Fibroblast of pulmonary artery (primary cell): Measurements from ENCODE around the gene MYL12B.

Experiments
- DNase-seq: peaks from one replicate; pipeline ENCODE4 v3.0.0-alpha.2; 2010; ENCODE audit warnings: low read depth
- H3K4me3 ChIP-seq: replicated peaks from 2 replicates; pipeline ENCODE4 v1.5.1; 2011; ENCODE audit warnings: low read depth, mild to moderate bottlenecking, control low read depth, low read length, moderate library complexity
- CTCF ChIP-seq: IDR thresholded peaks from 2 replicates; pipeline ENCODE4 v1.5.1; 2011; ENCODE audit warnings: mild to moderate bottlenecking, control low read depth, low read length, inconsistent platforms; ENCODE audit errors: missing control alignments

Gene MYL12B

GRCh38 chr18:3247240-3248061 is 14.5 kb upstream of the MYL12B start, which contains the start of gene MYL12A:
MYL12A (plus strand) TSS chr18:3247801; CDS start chr18:3253248, 5,447 bp downstream.
- DNase-seq = peak; percentile 99
- H3K4me3 ChIP-seq = peak within 1 kb of the TSS; percentile 91
- no peak for TF ChIP-seq CTCF

DNA sequence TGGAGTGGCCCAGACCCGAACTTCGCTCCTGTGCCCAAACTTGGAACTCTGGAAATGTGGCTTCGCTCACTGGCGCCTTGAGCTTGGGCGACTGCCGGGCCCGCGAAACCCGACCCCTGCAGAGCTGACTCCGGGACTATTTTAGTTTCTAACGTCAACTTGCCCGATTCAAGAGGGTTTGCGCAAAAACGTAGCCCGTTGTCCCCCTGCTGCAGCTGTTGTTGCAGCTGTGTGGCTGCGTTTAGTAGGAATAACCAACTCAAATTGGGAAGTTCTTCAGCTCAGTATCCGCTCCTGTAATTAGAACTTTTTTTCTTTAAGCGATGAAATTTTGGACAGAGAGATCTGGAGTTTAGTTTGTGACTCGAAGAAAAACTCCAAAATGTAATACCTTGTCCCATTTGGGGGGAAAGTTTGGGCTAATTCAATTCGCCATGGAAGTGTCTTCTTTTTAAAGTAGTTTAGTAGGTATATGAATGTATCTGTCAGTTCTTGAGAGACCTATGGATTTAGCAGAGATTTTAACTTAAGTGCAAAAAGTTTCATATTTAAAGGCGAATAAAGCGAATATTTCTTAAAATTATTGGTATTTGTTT is 13.8 kb upstream of the MYL12B start:
- H3K4me3 ChIP-seq = peak overlapping the region; percentile 91
- TF ChIP-seq CTCF = no peak
- peak; percentile 61 for DNase-seq

DNA sequence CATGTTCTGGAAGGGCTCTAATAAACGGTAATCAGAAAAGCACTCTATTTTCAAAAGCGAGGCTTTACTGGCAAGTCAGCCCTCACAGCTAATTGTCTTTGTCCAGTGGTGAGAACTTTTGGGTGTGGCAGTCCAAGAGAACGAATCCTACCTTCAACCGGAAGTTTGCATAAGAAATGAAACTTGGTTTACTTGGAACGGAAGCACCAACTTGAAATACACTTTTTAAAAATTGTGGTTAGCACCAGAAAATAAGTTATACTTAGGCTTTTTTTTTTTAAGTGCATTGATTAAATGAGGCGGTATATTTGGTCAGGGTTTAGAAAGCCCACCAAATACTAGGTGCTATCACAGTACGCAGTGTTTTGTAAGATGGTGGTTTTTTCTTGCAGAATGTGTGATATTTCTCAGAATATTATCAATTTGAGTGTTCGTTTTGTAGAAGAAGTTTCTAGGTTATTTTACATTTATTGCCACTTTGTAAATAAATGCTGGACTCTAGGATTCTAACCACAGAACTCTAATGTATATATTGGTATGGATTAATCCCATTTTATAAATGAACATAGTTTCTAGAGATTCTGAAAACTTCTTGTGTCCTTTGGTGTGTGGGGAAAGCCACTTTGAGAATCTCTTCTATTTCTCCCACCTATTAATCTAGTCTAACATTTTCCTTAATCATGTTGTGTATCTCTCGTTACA is 13.1 kb upstream of the MYL12B start:
- peak; percentile 70 for DNase-seq
- peak overlapping the region; percentile 91 for H3K4me3 ChIP-seq
- TF ChIP-seq CTCF = no peak

- DNase-seq = peak; percentile 83
- TF ChIP-seq CTCF = no peak
- peak overlapping the region; percentile 91 for H3K4me3 ChIP-seq
Measured at GRCh38 chr18:3250237-3251107, 11.5 kb upstream of the MYL12B start.

- DNase-seq = peak; percentile 39
- no peak for TF ChIP-seq CTCF
- H3K4me3 ChIP-seq = peak overlapping the region; percentile 11
Measured at GRCh38 chr18:3251249-3251962, 10.5 kb upstream of the MYL12B start.

DNA sequence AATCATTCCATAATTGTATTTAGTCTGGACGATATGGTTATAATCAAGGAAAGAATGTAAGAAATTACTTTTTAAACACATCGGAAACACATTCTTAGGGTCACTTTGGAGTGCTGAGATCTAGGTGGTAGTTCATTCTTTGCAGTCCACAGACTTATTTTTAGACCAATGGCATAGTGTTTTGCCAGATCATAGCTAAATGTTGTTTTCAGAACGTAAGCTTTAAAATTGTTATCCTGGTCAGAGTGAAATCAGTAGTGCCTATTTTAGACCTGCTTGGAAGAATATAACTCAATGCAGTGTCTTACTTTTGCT is 10.0 kb upstream of the MYL12B start:
- no peak for TF ChIP-seq CTCF
- peak; percentile 44 for DNase-seq
- peak overlapping the region; percentile 9 for H3K4me3 ChIP-seq
